Mesenchymal stem cell (in vitro differentiated cells and primary cell): Measurements from ENCODE around the gene TCP11L2. TPM values are rescaled to one million over a fixed set of nuclear protein-coding genes. Genes with fewer than 3 reads are reported as not detected.

Experiments used
- small RNA-seq: library from polyadenylated mRNA; stranded (forward); fragments of <200 nt; extraction: miRNeasy Mini kit (QIAGEN cat#:217004); gene quantifications from one replicate; pipeline ENCODE3, GENCODE V24; 2013; ENCODE audit warnings: low read depth

Gene TCP11L2

Small RNAs within 50 kb of the gene (small RNA-seq; reads per million reads assigned to genes)
- not detected for gene RNU7-94P
